Vagina (tissue), 2 donors: ENCODE data around the gene GAD1. TPM values are rescaled to one million over a fixed set of nuclear protein-coding genes. Genes with fewer than 3 reads are reported as not detected.

Experiments used
- DNase-seq, 2 donors: peaks; one replicate each; pipeline ENCODE4 v3.0.0-alpha.2; 2017; ENCODE audit errors: extremely low spot score in 2 of 2
- H3K27ac ChIP-seq: fragments of 200-600 bp; sonication (generic); one replicate; pipeline ENCODE4 v1.5.1; 2019
- H3K27me3 ChIP-seq: fragments of 200-600 bp; sonication (generic); one replicate; pipeline ENCODE4 v1.5.1; 2019
- H3K36me3 ChIP-seq, 2 donors: fragments of 200-600 bp; sonication (generic); one replicate each; pipeline ENCODE4 v1.5.1; 2017 to 2019
- H3K4me1 ChIP-seq: fragments of 200-600 bp; sonication (generic); one replicate; pipeline ENCODE4 v1.5.1; 2019
- H3K4me3 ChIP-seq, 2 donors: fragments of 200-600 bp; sonication (generic); 1 replicate in 1 of 2; 2 replicates in 1 of 2; pipeline ENCODE4 v1.5.1; 2016 to 2019
- H3K9me3 ChIP-seq: fragments of 200-600 bp; sonication (generic); one replicate; pipeline ENCODE4 v1.5.1; 2019
- POLR2A ChIP-seq, 2 donors: fragments of 450-650 bp; IDR thresholded peaks; one replicate each; pipeline ENCODE4 v1.6.1; 2017; ENCODE audit warnings: antibody characterized with exemption in 2 of 2, mild to moderate bottlenecking in 2 of 2, moderate library complexity in 2 of 2
- POLR2AphosphoS5 ChIP-seq, 2 donors: sonication (generic); formaldehyde crosslinking; IDR thresholded peaks; one replicate each; pipeline ENCODE4 v1.9.0; 2017; ENCODE audit warnings: antibody characterized with exemption in 2 of 2, mild to moderate bottlenecking in 2 of 2, low read depth in 1 of 2; ENCODE audit not compliant: insufficient read depth in 1 of 2
- intact Hi-C: fragments of 100-400 bp; cut with DNase I; formaldehyde crosslinking; loops from one replicate; pipeline ENCODE4 v1.15.1; 2023
- total RNA-seq: library from RNA; depleted of rRNA; stranded (reverse); fragments of >200 nt; gene quantifications from one replicate; pipeline ENCODE4 v1.2.3, GENCODE V29; 2016
- TF ChIP-seq, protein P1 (sequence below), 3 experiments: fragments of 450-650 bp in 2 of 3; fragments of 200-600 bp in 1 of 3; sonication (generic) in 1 of 3; IDR thresholded peaks; one replicate each; pipeline ENCODE4 v1.5.1; 2017 to 2019; ENCODE audit warnings: antibody characterized with exemption in 3 of 3, mild to moderate bottlenecking in 2 of 3, moderate library complexity in 2 of 3

GAD1 gene
- total RNA-seq, 1 donor from 2014 or later = not detected

- no peak overlapping the region for H3K27ac ChIP-seq
- H3K4me3 ChIP-seq = no peak overlapping the region
- TF ChIP-seq, protein P1, sequence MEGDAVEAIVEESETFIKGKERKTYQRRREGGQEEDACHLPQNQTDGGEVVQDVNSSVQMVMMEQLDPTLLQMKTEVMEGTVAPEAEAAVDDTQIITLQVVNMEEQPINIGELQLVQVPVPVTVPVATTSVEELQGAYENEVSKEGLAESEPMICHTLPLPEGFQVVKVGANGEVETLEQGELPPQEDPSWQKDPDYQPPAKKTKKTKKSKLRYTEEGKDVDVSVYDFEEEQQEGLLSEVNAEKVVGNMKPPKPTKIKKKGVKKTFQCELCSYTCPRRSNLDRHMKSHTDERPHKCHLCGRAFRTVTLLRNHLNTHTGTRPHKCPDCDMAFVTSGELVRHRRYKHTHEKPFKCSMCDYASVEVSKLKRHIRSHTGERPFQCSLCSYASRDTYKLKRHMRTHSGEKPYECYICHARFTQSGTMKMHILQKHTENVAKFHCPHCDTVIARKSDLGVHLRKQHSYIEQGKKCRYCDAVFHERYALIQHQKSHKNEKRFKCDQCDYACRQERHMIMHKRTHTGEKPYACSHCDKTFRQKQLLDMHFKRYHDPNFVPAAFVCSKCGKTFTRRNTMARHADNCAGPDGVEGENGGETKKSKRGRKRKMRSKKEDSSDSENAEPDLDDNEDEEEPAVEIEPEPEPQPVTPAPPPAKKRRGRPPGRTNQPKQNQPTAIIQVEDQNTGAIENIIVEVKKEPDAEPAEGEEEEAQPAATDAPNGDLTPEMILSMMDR (IDR thresholded peaks at IDR 0.05) = no peak
- TF ChIP-seq POLR2AphosphoS5 (IDR thresholded peaks at IDR 0.05; ENCODE audit: insufficient read depth in 1 of 2, low read depth in 1 of 2) = no peak
- TF ChIP-seq POLR2A (IDR thresholded peaks at IDR 0.05) = no peak
- H3K9me3 ChIP-seq = no peaks in the 10 kb centered on the region
- H3K36me3 ChIP-seq = no peaks in the 10 kb centered on the region
- intact Hi-C loops = no loop called here
- H3K27me3 ChIP-seq = no peaks in the 10 kb centered on the region
- DNase-seq = no peak
- H3K4me1 ChIP-seq = no peaks in the 10 kb centered on the region
These were observed 39.4 kb downstream of the GAD1 start for GRCh38 chr2:170856066-170856465.

GRCh38 chr2:170862286-170862902, 45.7 kb downstream of the GAD1 start:
- Histone ChIP-seq H3K4me1 (no peaks in the 10 kb centered on the region), H3K27me3 (no peaks in the 10 kb centered on the region), H3K27ac (no peak overlapping the region), H3K36me3 (no peaks in the 10 kb centered on the region), H3K9me3 (no peaks in the 10 kb centered on the region), H3K4me3 (no peak overlapping the region)
- intact Hi-C loops = no loop called here
- no peak for DNase-seq
- no peak for TF ChIP-seq POLR2AphosphoS5 (IDR thresholded peaks at IDR 0.05; ENCODE audit: insufficient read depth in 1 of 2, low read depth in 1 of 2)
- no peak for TF ChIP-seq POLR2A (IDR thresholded peaks at IDR 0.05)
- TF ChIP-seq, protein P1 (IDR thresholded peaks at IDR 0.05) = no peak

GRCh38 chr2:170863087-170863486, 46.4 kb downstream of the GAD1 start:
- Histone ChIP-seq H3K4me1 (no peaks in the 10 kb centered on the region), H3K27ac (no peak overlapping the region), H3K4me3 (no peak overlapping the region), H3K27me3 (no peaks in the 10 kb centered on the region), H3K9me3 (no peaks in the 10 kb centered on the region), H3K36me3 (no peaks in the 10 kb centered on the region)
- TF ChIP-seq POLR2A (IDR thresholded peaks at IDR 0.05) = no peak
- TF ChIP-seq, protein P1 (IDR thresholded peaks at IDR 0.05) = no peak
- no peak for TF ChIP-seq POLR2AphosphoS5 (IDR thresholded peaks at IDR 0.05; ENCODE audit: insufficient read depth in 1 of 2, low read depth in 1 of 2)
- intact Hi-C loops = no loop called here
- DNase-seq = no peak

- H3K27me3 ChIP-seq = no peaks in the 10 kb centered on the region
- H3K27ac ChIP-seq = no peak overlapping the region
- H3K9me3 ChIP-seq = no peaks in the 10 kb centered on the region
- intact Hi-C loops = no loop called here
- no peaks in the 10 kb centered on the region for H3K4me1 ChIP-seq
- DNase-seq = no peak
- TF ChIP-seq POLR2A (IDR thresholded peaks at IDR 0.05) = no peak
- no peak for TF ChIP-seq POLR2AphosphoS5 (IDR thresholded peaks at IDR 0.05; ENCODE audit: insufficient read depth in 1 of 2, low read depth in 1 of 2)
- TF ChIP-seq, protein P1 (IDR thresholded peaks at IDR 0.05) = no peak
- no peaks in the 10 kb centered on the region for H3K36me3 ChIP-seq
- H3K4me3 ChIP-seq = no peak overlapping the region
These were observed 52.3 kb downstream of the GAD1 start for GRCh38 chr2:170869036-170869435.

GRCh38 chr2:170869461-170869860, 52.8 kb downstream of the GAD1 start:
- intact Hi-C loops = no loop called here
- H3K27ac ChIP-seq = no peak overlapping the region
- no peaks in the 10 kb centered on the region for H3K9me3 ChIP-seq
- H3K36me3 ChIP-seq = no peaks in the 10 kb centered on the region
- no peak for DNase-seq
- H3K4me3 ChIP-seq = no peak overlapping the region
- TF ChIP-seq, protein P1 (IDR thresholded peaks at IDR 0.05) = no peak
- TF ChIP-seq POLR2AphosphoS5 (IDR thresholded peaks at IDR 0.05; ENCODE audit: insufficient read depth in 1 of 2, low read depth in 1 of 2) (no peak), POLR2A (IDR thresholded peaks at IDR 0.05) (no peak)
- no peaks in the 10 kb centered on the region for H3K27me3 ChIP-seq
- H3K4me1 ChIP-seq = no peaks in the 10 kb centered on the region
